MM.1S (cell line): ENCODE measurements around the gene MTG1.

Source experiments
- DNase-seq: peaks from one replicate; pipeline ENCODE4 v3.0.0-alpha.2; 2015
- H2AFZ ChIP-seq: fragments of 300-600 bp; sonication (generic); 2 replicates; pipeline ENCODE4 v1.6.0; 2016; ENCODE audit warnings: antibody characterized with exemption, low read length
- H3F3A ChIP-seq: fragments of 300-600 bp; sonication (generic); 2 replicates; pipeline ENCODE4 v1.6.1; 2016; ENCODE audit warnings: mild to moderate bottlenecking, antibody characterized with exemption, low read length, moderate library complexity, mixed read lengths; ENCODE audit not compliant: insufficient read depth
- H3K27ac ChIP-seq: fragments of 300-600 bp; sonication (generic); 2 replicates; pipeline ENCODE4 v1.5.1; 2016; ENCODE audit warnings: mild to moderate bottlenecking, low read length
- H3K27me3 ChIP-seq: fragments of 300-600 bp; sonication (generic); replicated peaks from 2 replicates; pipeline ENCODE4 v1.6.0; 2016; ENCODE audit warnings: low read length; ENCODE audit not compliant: insufficient read depth
- H3K36me3 ChIP-seq: fragments of 300-600 bp; sonication (generic); replicated peaks from 2 replicates; pipeline ENCODE4 v1.6.1; 2016; ENCODE audit warnings: mild to moderate bottlenecking, low read length, mixed read lengths; ENCODE audit not compliant: insufficient read depth
- H3K4me1 ChIP-seq: fragments of 300-600 bp; sonication (generic); 2 replicates; pipeline ENCODE4 v1.6.1; 2016; ENCODE audit warnings: low read length, mixed read lengths
- H3K4me2 ChIP-seq: fragments of 300-600 bp; sonication (generic); 2 replicates; pipeline ENCODE4 v1.6.0; 2016; ENCODE audit warnings: low read depth, low read length
- H3K4me3 ChIP-seq: fragments of 300-600 bp; sonication (generic); 2 replicates; pipeline ENCODE4 v1.5.1; 2016; ENCODE audit warnings: low read length, mixed read lengths
- H3K79me2 ChIP-seq: fragments of 300-600 bp; sonication (generic); 2 replicates; pipeline ENCODE4 v1.6.1; 2016; ENCODE audit warnings: mixed run types, low read length, mixed read lengths
- H3K9ac ChIP-seq: fragments of 300-600 bp; sonication (generic); 2 replicates; pipeline ENCODE4 v1.6.1; 2016; ENCODE audit warnings: low read length, mixed read lengths
- H3K9me2 ChIP-seq: fragments of 300-600 bp; sonication (generic); replicated peaks from 2 replicates; pipeline ENCODE4 v1.6.1; 2016; ENCODE audit warnings: mild to moderate bottlenecking, low read length, mixed read lengths; ENCODE audit not compliant: insufficient read depth
- H3K9me3 ChIP-seq: fragments of 300-600 bp; sonication (generic); replicated peaks from 2 replicates; pipeline ENCODE4 v1.6.1; 2016; ENCODE audit warnings: mild to moderate bottlenecking, low read length, mixed read lengths; ENCODE audit not compliant: insufficient read depth
- H4K20me1 ChIP-seq: fragments of 300-600 bp; sonication (generic); 2 replicates; pipeline ENCODE4 v1.6.1; 2016; ENCODE audit warnings: mild to moderate bottlenecking, low read length, moderate library complexity, mixed read lengths; ENCODE audit not compliant: insufficient read depth
- EZH2 ChIP-seq: fragments of 300-600 bp; sonication (generic); optimal IDR thresholded peaks from 2 replicates; pipeline ENCODE3; 2017; ENCODE audit warnings: low read depth, mild to moderate bottlenecking, antibody characterized with exemption, low read length, mixed read lengths
- EZH2phosphoT487 ChIP-seq: fragments of 300-600 bp; sonication (generic); IDR thresholded peaks from 2 replicates; pipeline ENCODE4 v1.6.1; 2018; ENCODE audit warnings: antibody characterized with exemption, low read length
- TF ChIP-seq, protein P1 (sequence below): fragments of 300-600 bp; sonication (generic); IDR thresholded peaks from 2 replicates; pipeline ENCODE4 v1.5.1; 2016; ENCODE audit warnings: antibody characterized with exemption, low read length, mixed read lengths

MTG1 gene

DNA sequence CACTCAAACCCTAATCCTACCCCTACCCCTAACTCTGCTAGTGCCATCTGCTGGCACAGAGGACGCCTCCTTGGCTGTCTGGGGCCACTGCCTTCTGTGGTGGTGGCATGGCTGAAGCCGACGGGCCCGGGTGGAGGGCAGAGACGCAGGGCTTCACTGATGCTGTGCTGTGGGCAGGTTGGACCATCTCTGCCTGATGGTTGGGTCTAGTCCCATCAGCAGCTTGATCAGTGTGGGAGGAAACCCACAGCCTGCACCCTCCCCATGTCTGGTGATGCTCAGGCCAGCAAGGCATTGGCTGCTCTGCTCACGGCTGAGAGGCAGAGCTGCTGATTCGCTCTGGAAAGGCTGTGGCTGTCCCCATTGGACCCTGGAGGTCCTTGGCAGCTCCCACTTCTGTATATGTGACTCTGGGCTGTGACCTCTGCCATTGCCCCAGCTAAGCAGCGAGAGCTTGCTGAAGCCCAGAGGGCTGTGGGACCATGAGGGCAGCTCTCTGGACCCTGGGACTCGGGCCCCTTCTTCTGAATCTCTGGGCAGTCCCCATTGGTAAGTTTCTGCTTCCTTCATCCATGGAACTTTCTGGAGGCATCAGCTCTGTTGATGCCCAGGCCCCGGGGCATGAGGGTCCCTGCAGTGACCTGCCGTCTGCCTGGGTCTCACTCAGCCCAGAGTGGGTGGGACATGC, 59.7 kb downstream of the MTG1 start, which contains the start of gene SCART1:
SCART1 (plus strand) TSS at position 430 of the 688 bp plus-strand sequence; CDS start at position 483, 53 bp downstream.
- H3F3A ChIP-seq: no peaks in the 10 kb centered on the region
- no peak within 1 kb of the TSS for H2AFZ ChIP-seq
- no peaks in the 10 kb centered on the region for H3K9me3 ChIP-seq
- no peaks in the 10 kb centered on the region for H3K4me1 ChIP-seq
- no peak for TF ChIP-seq EZH2
- TF ChIP-seq EZH2phosphoT487: no peak
- TF ChIP-seq, protein P1, sequence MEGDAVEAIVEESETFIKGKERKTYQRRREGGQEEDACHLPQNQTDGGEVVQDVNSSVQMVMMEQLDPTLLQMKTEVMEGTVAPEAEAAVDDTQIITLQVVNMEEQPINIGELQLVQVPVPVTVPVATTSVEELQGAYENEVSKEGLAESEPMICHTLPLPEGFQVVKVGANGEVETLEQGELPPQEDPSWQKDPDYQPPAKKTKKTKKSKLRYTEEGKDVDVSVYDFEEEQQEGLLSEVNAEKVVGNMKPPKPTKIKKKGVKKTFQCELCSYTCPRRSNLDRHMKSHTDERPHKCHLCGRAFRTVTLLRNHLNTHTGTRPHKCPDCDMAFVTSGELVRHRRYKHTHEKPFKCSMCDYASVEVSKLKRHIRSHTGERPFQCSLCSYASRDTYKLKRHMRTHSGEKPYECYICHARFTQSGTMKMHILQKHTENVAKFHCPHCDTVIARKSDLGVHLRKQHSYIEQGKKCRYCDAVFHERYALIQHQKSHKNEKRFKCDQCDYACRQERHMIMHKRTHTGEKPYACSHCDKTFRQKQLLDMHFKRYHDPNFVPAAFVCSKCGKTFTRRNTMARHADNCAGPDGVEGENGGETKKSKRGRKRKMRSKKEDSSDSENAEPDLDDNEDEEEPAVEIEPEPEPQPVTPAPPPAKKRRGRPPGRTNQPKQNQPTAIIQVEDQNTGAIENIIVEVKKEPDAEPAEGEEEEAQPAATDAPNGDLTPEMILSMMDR: no peak
- H3K36me3 ChIP-seq: no peaks in the 10 kb centered on the region
- H3K9me2 ChIP-seq: no peaks in the 10 kb centered on the region
- H4K20me1 ChIP-seq: no peaks in the 10 kb centered on the region
- no peak within 1 kb of the TSS for H3K4me2 ChIP-seq
- no peak within 1 kb of the TSS for H3K4me3 ChIP-seq
- no peak for DNase-seq
- H3K27me3 ChIP-seq: no peaks in the 10 kb centered on the region; the same call in 1 of the 2 replicates
- H3K9ac ChIP-seq: no peak within 1 kb of the TSS
- no peaks in the 10 kb centered on the region for H3K79me2 ChIP-seq
- no peak within 1 kb of the TSS for H3K27ac ChIP-seq

DNA sequence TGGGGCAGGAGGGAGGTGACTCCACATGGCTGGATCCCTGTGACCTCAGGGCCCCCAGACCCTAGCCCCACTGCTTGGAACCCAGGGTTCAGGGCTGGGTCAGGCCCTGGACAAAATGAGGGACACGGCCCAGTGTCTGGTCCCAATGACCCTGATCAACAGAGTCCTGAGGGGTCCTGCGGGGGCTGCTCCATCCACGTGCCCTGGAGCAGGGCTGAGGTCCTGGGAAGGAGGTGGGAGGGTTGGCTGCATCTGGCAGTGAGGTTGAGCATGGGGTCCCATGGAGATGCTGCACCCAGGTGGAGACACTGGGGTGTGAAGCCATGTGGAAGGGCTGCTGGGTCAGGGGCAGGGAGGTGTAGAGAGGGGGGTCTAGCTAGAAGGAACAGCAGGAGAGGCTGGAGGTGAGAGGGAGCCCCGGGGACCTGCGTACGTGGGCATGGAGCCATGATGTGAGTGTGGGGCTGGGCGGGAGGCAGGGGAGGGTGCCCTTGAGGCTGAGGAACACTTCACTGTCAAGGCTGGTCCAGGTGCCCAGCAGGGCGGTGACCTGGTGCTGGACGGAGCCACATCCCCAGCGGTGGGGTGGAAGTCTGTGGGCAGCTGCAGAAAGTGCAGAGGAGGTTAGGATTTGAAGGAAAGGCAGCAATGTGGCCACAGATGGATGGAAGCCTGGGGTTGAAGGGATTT, 60.4 kb downstream of the MTG1 start:
- no peaks in the 10 kb centered on the region for H3F3A ChIP-seq
- no peak overlapping the region for H2AFZ ChIP-seq
- H3K27me3 ChIP-seq: no peaks in the 10 kb centered on the region; the same call in 1 of the 2 replicates
- TF ChIP-seq, protein P1: no peak
- no peak for TF ChIP-seq EZH2
- TF ChIP-seq EZH2phosphoT487: no peak
- H4K20me1 ChIP-seq: no peaks in the 10 kb centered on the region
- no peaks in the 10 kb centered on the region for H3K79me2 ChIP-seq
- no peak overlapping the region for H3K4me2 ChIP-seq
- no peaks in the 10 kb centered on the region for H3K9me2 ChIP-seq
- no peaks in the 10 kb centered on the region for H3K9me3 ChIP-seq
- DNase-seq: no peak
- H3K4me1 ChIP-seq: no peaks in the 10 kb centered on the region
- H3K36me3 ChIP-seq: no peaks in the 10 kb centered on the region
- no peak overlapping the region for H3K4me3 ChIP-seq
- no peak overlapping the region for H3K27ac ChIP-seq
- H3K9ac ChIP-seq: no peak overlapping the region

DNA sequence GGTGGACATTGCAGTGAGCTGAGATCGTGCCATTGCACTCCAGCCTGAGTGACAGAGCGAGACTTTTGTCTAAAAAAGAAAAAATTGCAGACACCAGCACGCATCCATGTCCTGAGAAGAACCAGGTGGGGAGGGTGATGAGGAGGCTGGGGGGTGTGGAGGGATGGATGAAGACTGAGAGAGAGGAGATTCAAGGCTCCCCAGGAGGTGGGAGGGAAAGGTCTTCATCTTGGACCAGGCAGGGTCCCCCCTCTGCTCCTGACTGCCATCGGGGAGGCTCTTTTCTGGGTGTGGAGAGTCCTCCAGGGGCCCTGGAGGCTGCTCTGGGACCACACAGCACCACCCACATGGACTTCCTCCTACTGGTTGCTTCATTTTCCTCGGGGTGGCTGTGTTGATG, 61.2 kb downstream of the MTG1 start:
- Histone ChIP-seq H3K36me3 (no peaks in the 10 kb centered on the region), H3K9me2 (no peaks in the 10 kb centered on the region), H3F3A (no peaks in the 10 kb centered on the region), H3K4me1 (no peaks in the 10 kb centered on the region), H3K27ac (no peak overlapping the region), H3K4me2 (no peak overlapping the region), H2AFZ (no peak overlapping the region), H3K4me3 (no peak overlapping the region), H3K9ac (no peak overlapping the region), H3K27me3 (no peaks in the 10 kb centered on the region; the same call in 1 of the 2 replicates), H3K79me2 (no peaks in the 10 kb centered on the region), H4K20me1 (no peaks in the 10 kb centered on the region), H3K9me3 (no peaks in the 10 kb centered on the region)
- TF ChIP-seq, protein P1: no peak
- no peak for TF ChIP-seq EZH2phosphoT487
- TF ChIP-seq EZH2: no peak
- DNase-seq: no peak
